ENCODE measurements around the gene TOLLIP.
"Not testable (repeated sequence)": the region's sequence is repeated elsewhere in the genome, so short reads cannot be mapped to it uniquely, and the experiment has no call there.

The TOLLIP gene

DNA sequence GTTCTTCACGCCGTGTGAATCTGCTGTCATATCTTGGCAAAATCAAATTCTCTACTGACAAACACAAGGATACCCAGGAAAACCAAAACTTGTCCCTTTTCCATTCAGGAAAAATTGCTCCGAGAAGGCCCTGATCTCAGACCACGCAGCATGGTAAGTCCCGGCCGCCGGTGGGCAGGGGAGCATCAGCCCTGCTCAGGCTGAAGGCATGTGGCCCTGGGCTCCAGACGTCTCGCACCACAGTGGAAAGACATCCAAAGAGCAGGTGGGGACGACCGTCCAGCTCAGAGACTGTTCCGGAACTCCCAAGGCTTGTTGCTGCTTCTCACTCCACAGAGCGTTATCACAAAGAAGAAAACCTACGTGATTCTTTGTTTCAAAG, 29.8 kb downstream of the TOLLIP start:
- no peak for DNase-seq

GRCh38 chr11:1278766-1279673, 30.4 kb downstream of the TOLLIP start:
- no peak for DNase-seq

- DNase-seq, result no peak
These were observed 31.4 kb downstream of the TOLLIP start for GRCh38 chr11:1277936-1278512.

DNA sequence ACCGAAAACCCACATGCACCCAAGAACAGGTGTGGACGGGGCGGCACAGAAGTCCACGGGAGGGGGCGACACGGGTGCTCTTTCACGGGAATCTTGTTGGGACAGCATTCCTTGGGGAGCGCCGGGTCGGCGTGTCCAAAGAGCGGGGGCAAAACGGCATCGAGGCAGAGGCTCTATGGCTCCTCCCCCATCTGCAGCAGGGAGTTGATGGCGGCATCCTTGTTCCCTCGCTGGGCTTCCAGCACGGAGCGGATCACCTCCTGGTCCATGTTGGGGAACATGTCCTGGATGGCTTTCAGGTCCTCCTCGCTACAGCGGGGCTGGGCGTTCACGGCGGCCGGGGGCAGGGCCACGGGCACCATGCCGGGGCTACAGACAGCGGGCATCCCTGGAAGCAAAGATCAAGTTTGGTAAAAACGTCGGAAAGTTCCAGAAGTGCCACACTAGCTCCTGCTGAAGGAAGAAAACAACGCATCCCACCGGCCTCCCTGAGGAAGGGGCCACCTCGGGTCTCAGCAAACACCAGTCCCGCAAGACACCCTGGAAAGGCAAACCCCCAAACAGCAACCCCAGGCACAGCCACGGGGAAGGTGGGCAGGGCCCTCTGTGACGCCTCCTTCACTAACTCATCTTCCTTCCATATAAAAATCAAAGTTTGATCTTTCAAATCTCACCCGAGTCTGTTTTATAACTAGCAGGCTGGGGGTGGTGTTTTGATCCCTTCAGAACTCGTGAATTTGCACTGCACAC, 32.4 kb downstream of the TOLLIP start:
- no peak for DNase-seq

DNA sequence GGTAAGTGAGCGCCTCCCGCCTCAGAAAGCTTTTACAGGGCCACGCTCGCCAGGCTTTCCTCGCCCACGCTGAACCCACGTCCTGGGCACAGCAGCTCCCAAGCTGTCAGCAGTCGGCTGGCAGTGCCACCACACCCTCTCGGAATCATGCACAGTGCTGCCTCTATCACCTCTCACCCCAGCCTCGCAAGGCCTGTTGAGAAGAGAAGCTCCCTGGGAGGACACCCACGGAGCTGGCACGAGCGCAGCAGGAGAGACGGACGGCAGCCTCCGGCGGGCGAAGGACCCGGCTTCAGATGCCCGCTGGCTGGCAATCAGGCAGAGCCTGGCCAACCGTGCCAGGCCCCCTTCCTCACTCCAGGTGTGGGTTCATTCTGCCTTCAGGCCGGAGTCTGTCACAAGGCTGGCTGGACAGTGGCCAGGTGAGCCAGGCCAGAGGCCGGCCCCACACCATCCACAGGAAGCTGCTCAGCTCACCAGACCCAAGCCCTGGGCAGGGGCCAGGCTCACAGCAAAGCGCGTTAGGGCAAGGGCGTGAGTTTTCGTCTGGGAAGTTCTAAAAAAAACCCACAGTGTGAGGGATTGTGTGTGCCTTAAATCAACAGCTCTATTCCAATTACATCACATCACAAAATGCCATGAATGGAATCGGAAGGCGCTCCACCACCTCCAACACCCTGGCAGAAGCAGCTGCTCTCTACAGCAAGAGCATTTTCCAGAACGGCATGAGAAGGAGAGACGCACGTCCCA, 33.2 kb downstream of the TOLLIP start:
- DNase-seq, result no peak

GRCh38 chr11:1275021-1275420, 34.4 kb downstream of the TOLLIP start:
- DNase-seq, result no peak

- no peak for DNase-seq
These were observed 34.9 kb downstream of the TOLLIP start for GRCh38 chr11:1274501-1274900.

DNA sequence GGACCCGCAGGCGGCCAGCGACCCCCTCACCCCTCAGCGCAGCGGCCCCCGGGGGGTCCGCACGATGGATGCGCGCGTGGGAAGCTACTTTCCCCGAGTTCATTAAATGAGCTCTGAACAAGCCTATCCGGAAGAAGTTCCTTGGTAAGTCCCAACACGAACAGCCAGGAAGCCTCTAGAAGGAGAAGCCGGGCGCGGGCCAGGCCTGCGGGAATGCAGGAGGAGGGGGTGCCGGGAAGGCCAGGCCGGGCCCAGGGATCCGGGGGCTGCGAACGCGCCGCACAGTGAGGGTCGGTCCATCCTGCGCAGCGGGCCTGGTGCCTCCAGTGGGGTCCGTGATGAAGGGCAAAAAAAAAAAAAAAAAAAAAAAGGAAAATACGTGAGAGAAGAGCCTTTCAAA, 36.9 kb downstream of the TOLLIP start:
- no peak for DNase-seq

GRCh38 chr11:1271927-1272326, 37.5 kb downstream of the TOLLIP start:
- no peak for DNase-seq

DNA sequence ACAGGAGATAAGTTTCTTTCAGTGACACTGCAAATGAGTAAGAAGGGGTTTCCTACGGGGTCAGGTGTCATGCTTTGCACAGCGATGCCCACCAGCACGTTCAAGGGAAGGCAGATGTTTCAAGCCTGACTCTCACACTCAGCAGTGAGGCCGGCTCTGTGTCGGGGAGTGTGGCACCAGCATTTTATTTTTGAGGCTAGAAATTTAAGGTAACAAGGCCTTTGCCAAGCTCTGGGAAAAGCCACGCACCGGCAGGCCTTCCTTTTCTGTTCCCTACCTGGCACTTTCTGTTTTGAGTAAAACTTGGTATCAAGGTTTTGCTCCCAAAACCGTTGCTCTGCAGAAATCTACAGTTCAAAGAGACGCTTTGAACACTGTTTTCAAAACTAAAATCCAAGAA, 38.0 kb downstream of the TOLLIP start:
- DNase-seq, result no peak

DNA sequence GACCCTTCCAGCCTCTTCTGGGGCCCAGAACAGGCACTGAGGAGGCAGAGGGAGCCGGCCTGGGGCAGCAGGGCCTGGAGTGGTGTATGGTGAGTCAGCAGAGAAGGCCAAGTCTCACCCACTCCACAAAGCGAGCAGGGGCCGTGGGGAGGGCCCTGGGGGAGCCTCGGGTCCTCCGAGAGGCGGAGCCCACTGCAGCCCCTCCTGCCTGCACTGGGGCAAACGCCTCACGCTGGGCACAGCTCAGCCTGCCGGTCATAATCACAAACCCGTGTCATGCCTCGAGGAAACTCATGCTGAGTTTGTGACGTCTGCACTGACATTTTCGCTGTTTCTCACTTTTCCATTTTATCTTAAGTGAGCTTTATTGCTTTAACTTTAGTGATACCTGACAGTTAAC, 38.4 kb downstream of the TOLLIP start:
- no peak for DNase-seq

DNA sequence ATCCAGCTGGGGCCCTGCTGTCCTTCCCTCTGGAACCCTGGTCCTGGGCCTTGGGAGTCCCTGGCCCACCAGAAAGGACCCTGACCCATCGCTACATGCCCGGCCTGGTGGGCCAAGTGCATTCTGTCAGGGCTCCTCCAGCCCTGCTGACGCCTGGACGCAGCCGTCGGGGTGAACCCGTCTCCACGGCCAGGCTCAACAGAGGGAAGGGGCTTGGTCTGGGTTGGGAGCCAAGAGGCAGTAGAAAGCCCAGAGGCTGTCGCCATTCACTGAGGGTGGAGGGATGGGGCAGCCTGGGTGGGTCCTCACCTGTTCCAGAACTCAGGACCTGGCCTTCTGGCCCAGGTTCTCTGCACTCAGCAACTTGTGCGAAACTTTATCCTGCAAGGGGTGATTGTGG, 39.0 kb downstream of the TOLLIP start:
- no peak for DNase-seq

DNA sequence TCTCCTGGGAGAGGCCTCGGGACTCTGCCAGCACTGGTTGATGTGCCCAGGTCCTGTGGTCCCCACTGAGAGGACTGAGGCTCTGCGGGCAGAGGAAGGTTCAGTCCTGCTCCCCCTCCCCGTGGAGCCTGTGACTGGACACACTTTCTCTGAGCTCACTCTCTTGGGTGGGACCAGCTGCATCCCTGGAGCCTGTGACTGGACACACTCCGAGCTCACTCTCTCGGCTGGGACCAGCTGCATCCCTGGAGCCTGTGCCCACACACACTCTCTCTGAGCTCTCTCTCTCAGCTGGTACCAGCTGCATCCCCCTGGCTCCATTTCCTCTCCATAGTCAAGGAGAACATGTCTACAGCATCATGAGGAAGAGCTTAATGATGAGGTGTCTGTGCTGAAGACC, 39.5 kb downstream of the TOLLIP start:
- no peak for DNase-seq

- no peak for DNase-seq
These were observed 41.9 kb downstream of the TOLLIP start for GRCh38 chr11:1267441-1268100.

DNA sequence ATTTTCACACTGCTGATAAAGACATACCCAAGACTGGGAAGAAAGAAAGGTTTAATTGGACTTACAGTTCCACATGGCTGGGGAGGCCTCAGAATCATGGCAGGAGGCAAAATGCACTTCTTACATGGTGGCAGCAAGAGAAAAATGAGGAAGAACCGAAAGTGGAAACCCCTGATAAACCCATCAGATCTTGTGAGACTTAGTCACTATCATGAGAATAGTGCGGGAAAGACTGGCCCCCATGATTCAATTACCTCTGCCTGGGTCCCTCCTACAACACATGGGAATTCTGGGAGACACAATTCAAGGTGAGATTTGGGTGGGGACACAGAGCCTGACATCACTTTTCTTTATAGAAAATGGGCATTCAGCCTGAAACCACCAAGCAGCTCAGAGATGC, 42.5 kb downstream of the TOLLIP start:
- DNase-seq, result not testable (repeated sequence)

DNA sequence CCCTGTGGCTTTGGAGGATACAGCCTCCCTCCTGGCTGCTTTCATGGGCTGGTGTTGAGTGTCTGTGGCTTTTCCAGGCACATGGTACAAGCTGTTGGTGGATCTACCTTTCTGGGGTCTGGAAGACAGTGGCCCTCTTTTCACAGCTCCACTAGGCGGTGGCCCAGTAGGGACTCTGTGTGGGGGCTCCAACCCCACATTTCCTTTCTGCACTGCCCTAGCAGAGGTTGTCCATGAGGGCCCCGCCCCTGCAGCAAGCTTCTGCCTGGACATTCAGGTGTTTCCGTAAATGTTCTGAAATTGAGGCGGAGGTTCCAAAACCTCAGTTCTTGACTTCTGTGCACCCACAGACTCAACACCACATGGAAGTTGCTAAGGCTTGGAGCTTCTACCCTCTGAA, 44.0 kb downstream of the TOLLIP start:
- not testable (repeated sequence) for DNase-seq

GRCh38 chr11:1264444-1264843, 45.0 kb downstream of the TOLLIP start:
- not testable (repeated sequence) for DNase-seq

DNA sequence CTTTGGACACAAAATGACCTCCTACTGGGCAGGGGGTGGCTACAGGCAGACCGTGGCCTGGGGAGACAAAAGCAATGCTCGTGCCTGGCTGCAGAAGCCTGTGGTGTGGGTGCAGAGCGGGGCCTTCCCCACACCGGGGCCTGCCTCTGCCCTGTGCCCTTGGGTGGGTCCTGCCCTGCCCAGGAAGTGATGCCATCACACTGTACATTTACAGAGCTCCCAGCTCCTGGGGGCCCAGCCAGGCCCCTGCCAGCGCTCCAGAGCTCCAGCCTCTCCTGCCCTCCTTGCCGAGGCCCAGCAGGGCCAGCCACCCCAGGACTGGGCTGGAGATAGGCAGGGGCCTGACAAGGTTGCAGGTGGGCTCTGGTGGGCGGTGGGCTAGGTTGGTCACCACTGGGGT, 46.4 kb downstream of the TOLLIP start:
- DNase-seq, result no peak

DNA sequence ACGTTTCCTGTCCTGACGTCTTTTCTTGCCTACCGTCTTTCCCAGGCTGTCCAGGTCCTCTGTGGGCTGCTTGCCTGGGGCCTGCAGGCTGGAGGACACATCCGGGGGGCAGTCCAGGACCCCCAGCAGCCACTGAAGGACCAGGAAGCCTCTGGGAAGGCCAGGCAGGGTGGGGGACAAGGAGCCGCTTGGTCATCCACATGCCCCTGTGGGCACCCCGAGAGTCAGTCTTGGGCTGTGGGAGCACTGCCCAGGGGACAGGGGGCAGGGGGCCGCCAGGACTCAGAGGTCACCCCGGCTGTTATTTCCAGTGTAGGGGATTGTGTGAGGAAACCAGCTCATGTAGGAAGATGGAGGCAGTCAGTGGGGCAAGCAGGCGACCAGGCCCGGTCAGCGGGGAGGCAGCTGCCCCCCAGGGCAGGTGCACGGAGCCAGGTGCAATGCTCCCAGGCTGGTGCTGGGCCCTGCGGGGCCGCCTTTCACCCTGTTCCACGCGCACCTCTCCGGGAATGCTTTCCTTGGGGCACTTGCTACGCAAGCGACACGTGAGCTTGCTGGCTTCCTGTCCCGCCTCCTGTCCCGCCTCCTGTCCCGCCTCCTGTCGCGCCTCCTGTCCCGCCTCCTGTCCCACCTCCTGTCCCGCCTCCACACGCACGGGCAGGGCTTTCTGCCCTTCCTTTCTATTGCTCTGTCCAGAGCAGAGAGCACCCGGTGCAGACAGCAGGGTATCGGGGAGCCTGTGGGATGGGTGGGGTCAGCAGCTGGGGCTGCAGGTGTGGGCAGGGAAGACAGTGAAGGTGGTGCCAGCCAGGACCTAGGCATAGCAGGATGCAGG, 47.0 kb downstream of the TOLLIP start:
- no peak for DNase-seq

GRCh38 chr11:1261241-1262071, 48.0 kb downstream of the TOLLIP start:
- DNase-seq, result no peak

DNA sequence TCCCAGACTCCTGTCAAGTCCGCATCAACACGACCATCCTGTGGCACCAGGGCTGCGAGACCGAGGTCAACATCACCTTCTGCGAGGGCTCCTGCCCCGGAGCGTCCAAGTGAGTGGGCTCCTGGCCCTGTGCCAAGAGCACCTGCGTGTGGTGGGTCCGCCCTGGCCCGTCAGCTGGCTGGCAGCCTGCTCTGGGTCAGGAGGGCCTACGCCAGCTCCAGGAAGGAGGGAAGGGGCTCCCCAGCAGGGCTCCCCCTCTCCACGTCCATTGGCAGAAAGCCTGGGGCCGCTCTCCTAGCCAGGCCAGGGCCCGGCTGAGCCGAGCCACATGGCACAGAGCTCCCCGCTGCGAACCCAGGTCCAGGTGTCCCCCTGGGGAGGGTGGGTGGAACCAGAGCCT, 48.8 kb downstream of the TOLLIP start:
- DNase-seq, result no peak
